Heart right ventricle (tissue), 16 donors: ENCODE data around the gene HSPBP1. TPM values are rescaled to one million over a fixed set of nuclear protein-coding genes. Genes with fewer than 3 reads are reported as not detected.

Source experiments
- ATAC-seq, 8 donors: fragments of 200-7000 bp; cut with Tn5 transposase; one replicate each; pipeline ENCODE4 v1.9.1; 2020; ENCODE audit warnings: mild to moderate bottlenecking in 8 of 8, moderate library complexity in 8 of 8, moderate number of reproducible peaks in 1 of 8
- DNase-seq, 2 donors: peaks; one replicate each; pipeline ENCODE4 v3.0.0-alpha.2; 2020
- H3K27ac ChIP-seq, 10 donors: fragments of 200-600 bp; sonication (generic) in 2 of 10; one replicate each; pipeline versions ENCODE4 v1.5.0 to v1.8.0; 2020 to 2022; ENCODE audit warnings: mild to moderate bottlenecking in 3 of 10
- H3K27me3 ChIP-seq, 7 donors: fragments of 200-600 bp; one replicate each; pipeline ENCODE4 v1.8.0; 2021 to 2022; ENCODE audit warnings: mild to moderate bottlenecking in 2 of 7
- H3K36me3 ChIP-seq, 9 donors: fragments of 200-600 bp; sonication (generic) in 1 of 9; one replicate each; pipeline versions ENCODE4 v1.5.0 to v1.8.0; 2020 to 2022; ENCODE audit warnings: mild to moderate bottlenecking in 2 of 9
- H3K4me1 ChIP-seq, 9 donors: fragments of 200-600 bp; sonication (generic) in 1 of 9; one replicate each; pipeline versions ENCODE4 v1.5.0 to v1.8.0; 2020 to 2022; ENCODE audit warnings: mild to moderate bottlenecking in 4 of 9
- H3K4me3 ChIP-seq, 10 donors: fragments of 200-600 bp; sonication (generic) in 2 of 10; one replicate each; pipeline versions ENCODE4 v1.5.0 to v1.8.0; 2020 to 2022; ENCODE audit warnings: mild to moderate bottlenecking in 7 of 10, moderate library complexity in 2 of 10
- H3K9me3 ChIP-seq, 11 donors: fragments of 200-600 bp in 10 of 11; sonication (generic) in 2 of 11; one replicate each; pipeline versions ENCODE4 v1.5.0 to v1.8.0; 2013 to 2022; ENCODE audit warnings: mild to moderate bottlenecking in 2 of 11, control low read depth in 1 of 11, moderate library complexity in 1 of 11
- WGBS, 2 donors: extraction: QIAGEN DNeasy Blood & Tissue Kit; methylation state at CpG; one replicate each; pipeline ENCODE4 v1.1.7; 2013; ENCODE audit warnings: inconsistent platforms in 1 of 2; 5-methylcytosine and 5-hydroxymethylcytosine counted together
- intact Hi-C, 10 donors: fragments of 100-400 bp; cut with DNase I; formaldehyde crosslinking; loops; one replicate each; pipeline versions ENCODE4 v1.11.1 to v1.14.2; 2022
- polyA plus RNA-seq, 2 donors: library from polyadenylated mRNA; stranded (reverse); fragments of 200-250 nt; gene quantifications; one replicate each; pipeline ENCODE4 v1.2.3, GENCODE V29; 2013
- total RNA-seq, 10 donors: library from RNA; stranded (reverse); fragmentation: NEBNext Ultra II Directional in 3 of 10; extraction: Animal tissue kit (Norgen Biotek cat#: 25700) in 3 of 10; gene quantifications; one replicate each; pipeline versions ENCODE4 v1.2.1 to v1.2.4, GENCODE V29; 2021 to 2023
- TF ChIP-seq, protein P1 (sequence below), 9 donors: fragments of 200-600 bp; sonication (generic) in 2 of 9; IDR thresholded peaks; one replicate each; pipeline versions ENCODE4 v1.5.0 to v1.8.0; 2021 to 2022; ENCODE audit warnings: antibody characterized with exemption in 9 of 9, mild to moderate bottlenecking in 5 of 9, moderate library complexity in 1 of 9
- donor health status: Arrhythmogenic right ventricular cardiomyopathy.
- donor health status: ischemic (EF 13 %, LVEDD 7.1; RV severe dilation, severe dysfunction).
- donor health status: healthy with polysubstance abuse.
- donor health status: DM: no; HTN: yes; CAD: no.
- donor health status: DM: no; HTN: no; CAD: no.
- donor health status: ischemic (EF 25% LVEDD 6.9; RV normal size, moderate dysfunction).
- donor health status: ischemic (EF 25% LVEDD 5.7; RV mildly dilated, moderate dysfunction).
- donor health status: healthy.
- donor health status: DM: yes; HTN: yes; CAD: no.
- donor health status: Ischemic cardiomyopathy.
- donor health status: ischemic (EF 35%, LVEDD 5.7; RV mildly dilated, moderate dysfunction).
- donor health status: nonischemic (EF 11% LVEDD 7.7; RV severe dilation, severe dysfunction).
- donor health status: DM: yes; HTN: yes; CAD: no.
- donor health status: PGD.
- donor health status: ischemic (EF 29% LVEDD 5.4; RV normal size, mild dysfunction).
- donor health status: nonischemic (EF 23%, LVEDD 6.1; RV moderate dilation, normal function).

The HSPBP1 gene
- total and polyA plus RNA-seq, 12 donors: 26.7 to 83.7 (median 32.6) TPM

- DNase-seq (peak; percentile 71 to 73), ATAC-seq (peak; percentile 72 to 91 (median 84))
- 35 to 51% methylated on average over 17 of the region's 17 CpGs for WGBS, 2 donors
- H3K9me3 ChIP-seq: no peaks in the 10 kb centered on the region
- no peaks in the 10 kb centered on the region for H3K27me3 ChIP-seq
- intact Hi-C loops: no loop called here
- H3K36me3 ChIP-seq: peaks cover 0 to 75% (median 35%) of the 10 kb centered on the region in 9 donors
- TF ChIP-seq, protein P1, sequence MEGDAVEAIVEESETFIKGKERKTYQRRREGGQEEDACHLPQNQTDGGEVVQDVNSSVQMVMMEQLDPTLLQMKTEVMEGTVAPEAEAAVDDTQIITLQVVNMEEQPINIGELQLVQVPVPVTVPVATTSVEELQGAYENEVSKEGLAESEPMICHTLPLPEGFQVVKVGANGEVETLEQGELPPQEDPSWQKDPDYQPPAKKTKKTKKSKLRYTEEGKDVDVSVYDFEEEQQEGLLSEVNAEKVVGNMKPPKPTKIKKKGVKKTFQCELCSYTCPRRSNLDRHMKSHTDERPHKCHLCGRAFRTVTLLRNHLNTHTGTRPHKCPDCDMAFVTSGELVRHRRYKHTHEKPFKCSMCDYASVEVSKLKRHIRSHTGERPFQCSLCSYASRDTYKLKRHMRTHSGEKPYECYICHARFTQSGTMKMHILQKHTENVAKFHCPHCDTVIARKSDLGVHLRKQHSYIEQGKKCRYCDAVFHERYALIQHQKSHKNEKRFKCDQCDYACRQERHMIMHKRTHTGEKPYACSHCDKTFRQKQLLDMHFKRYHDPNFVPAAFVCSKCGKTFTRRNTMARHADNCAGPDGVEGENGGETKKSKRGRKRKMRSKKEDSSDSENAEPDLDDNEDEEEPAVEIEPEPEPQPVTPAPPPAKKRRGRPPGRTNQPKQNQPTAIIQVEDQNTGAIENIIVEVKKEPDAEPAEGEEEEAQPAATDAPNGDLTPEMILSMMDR (IDR thresholded peaks at IDR 0.05): no peak
- H3K27ac ChIP-seq: peak overlapping the region in 8 of 10 donors; percentile 13 to 72 (median 54)
- H3K4me1 ChIP-seq: peaks cover 0 to 23% (median 13%) of the 10 kb centered on the region in 9 donors
- H3K4me3 ChIP-seq: no peak overlapping the region
These were observed 51.9 kb downstream of the HSPBP1 start for GRCh38 chr19:55228015-55228391.

GRCh38 chr19:55227241-55228014 is 52.5 kb downstream of the HSPBP1 start:
- Histone ChIP-seq H3K9me3 (no peaks in the 10 kb centered on the region), H3K36me3 (peaks cover 0 to 70% (median 30%) of the 10 kb centered on the region in 9 donors), H3K27me3 (no peaks in the 10 kb centered on the region), H3K4me1 (peaks cover 0 to 23% (median 13%) of the 10 kb centered on the region in 9 donors), H3K27ac (peak overlapping the region in 8 of 10 donors; percentile 13 to 72 (median 46)), H3K4me3 (no peak overlapping the region)
- intact Hi-C loops: no loop called here
- no peak for DNase-seq
- TF ChIP-seq, protein P1 (IDR thresholded peaks at IDR 0.05): no peak
- WGBS, 2 donors: 84 to 90% methylated on average over 25 of the region's 25 CpGs
- peak in 7 of 8 donors; percentile 4 to 57 (median 32) for ATAC-seq

DNA sequence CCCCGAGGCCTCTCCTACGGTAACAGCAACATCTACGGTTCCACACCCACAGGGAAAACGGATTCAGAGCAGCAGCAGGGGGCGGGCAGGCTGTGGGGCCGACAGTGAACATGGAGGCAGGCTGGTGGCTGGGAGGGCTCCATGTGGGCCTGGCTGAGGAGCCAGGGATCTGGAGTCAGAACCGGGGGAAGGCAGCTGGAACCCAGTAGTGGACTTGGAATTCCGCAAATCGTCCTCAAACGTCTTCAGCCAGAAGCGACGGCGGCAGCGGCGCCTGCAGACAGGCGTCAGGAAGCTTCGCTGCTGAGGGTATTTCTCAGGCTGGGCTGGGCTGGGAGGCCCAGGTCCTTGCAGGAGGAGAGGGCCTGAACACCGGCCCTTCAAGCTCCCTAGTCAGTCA is 53.1 kb downstream of the HSPBP1 start:
- H3K9me3 ChIP-seq: no peaks in the 10 kb centered on the region
- H3K27ac ChIP-seq: no peak overlapping the region
- intact Hi-C loops: no loop called here
- peaks cover 0 to 23% (median 13%) of the 10 kb centered on the region in 9 donors for H3K4me1 ChIP-seq
- ATAC-seq (no peak), DNase-seq (no peak)
- peaks cover 0 to 63% (median 23%) of the 10 kb centered on the region in 9 donors for H3K36me3 ChIP-seq
- 80 to 84% methylated on average over 18 of the region's 18 CpGs for WGBS, 2 donors
- H3K4me3 ChIP-seq: no peak overlapping the region
- no peaks in the 10 kb centered on the region for H3K27me3 ChIP-seq
- TF ChIP-seq, protein P1 (IDR thresholded peaks at IDR 0.05): no peak

DNA sequence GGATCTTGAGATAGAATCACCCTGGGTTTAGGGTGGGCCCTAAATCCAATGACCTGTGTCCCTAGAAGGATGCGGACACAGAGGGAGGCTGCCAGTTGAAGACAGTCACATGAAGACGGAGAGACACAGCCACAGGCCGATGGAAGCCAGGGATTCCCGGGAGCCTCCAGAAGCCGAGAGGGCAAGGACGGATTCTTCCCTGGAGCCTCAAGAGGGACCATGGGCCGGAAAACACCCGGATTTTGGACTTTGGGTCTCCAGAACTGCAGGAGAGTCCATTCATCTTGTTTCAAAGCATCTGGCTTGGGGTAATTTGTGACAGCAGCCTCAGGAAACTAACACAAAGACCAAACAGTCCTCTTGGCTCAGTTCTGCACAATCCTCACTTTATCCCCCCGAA is 53.6 kb downstream of the HSPBP1 start:
- Histone ChIP-seq H3K27ac (no peak overlapping the region), H3K4me1 (peaks cover 0 to 23% (median 13%) of the 10 kb centered on the region in 9 donors), H3K9me3 (no peaks in the 10 kb centered on the region), H3K4me3 (no peak overlapping the region), H3K36me3 (peaks cover 0 to 58% (median 18%) of the 10 kb centered on the region in 9 donors), H3K27me3 (no peaks in the 10 kb centered on the region)
- TF ChIP-seq, protein P1 (IDR thresholded peaks at IDR 0.05): no peak
- DNase-seq: no peak
- intact Hi-C loops: no loop called here
- ATAC-seq: no peak
- 71 to 86% methylated on average over 9 of the region's 9 CpGs for WGBS, 2 donors
